HG03139 (cell line): Measurements from ENCODE around the gene TENM4.

Experiments
- ATAC-seq: cut with Tn5 transposase; IDR thresholded peaks from one replicate; pipeline ENCODE4 v1.9.1; 2021; ENCODE audit not compliant: unreplicated experiment

The TENM4 gene

GRCh38 chr11:79421820-79422219 is 19.0 kb downstream of the TENM4 start:
- no peak for ATAC-seq

DNA sequence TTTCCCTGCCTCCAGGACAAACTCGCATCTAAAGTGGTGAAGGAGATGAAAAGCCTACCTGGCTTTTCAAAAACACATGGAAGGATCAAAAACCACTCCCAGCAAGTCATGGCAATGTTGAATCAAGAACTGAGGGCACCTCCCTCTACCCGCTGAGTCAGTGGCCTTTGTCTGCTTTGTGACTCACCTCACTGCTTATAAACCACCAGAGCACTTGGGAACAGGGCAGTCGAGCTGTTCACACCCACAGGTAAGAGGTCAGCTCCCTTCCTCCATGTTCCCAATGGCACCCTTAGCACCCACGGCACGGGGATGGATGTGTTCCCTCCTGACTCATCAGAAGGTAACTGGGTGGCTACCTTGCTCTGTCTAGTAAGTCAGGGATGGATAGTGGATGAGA is 21.7 kb downstream of the TENM4 start:
- no peak for ATAC-seq

GRCh38 chr11:79418241-79418640 is 22.6 kb downstream of the TENM4 start:
- no peak for ATAC-seq

GRCh38 chr11:79417069-79417920 is 23.5 kb downstream of the TENM4 start:
- no peak for ATAC-seq

GRCh38 chr11:79415912-79416311 is 24.9 kb downstream of the TENM4 start:
- ATAC-seq, result no peak

DNA sequence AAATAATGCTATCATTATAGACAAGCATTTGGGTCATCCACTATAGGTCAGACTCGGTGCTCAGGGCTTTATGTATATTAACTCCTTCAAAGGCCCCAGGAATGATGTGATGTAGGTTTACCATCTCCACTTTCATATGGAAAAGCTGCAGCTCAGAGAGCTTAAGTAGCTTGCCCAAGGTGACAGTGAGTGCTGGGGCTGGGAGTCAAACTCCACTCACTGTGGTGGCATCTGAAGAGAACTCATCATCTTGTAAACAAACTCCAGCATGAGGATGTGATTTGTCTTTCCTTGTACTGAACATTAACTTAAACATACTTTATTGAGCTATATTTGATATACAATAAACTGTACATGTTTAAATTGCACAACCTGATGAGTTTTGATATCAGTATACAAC is 25.4 kb downstream of the TENM4 start:
- no peak for ATAC-seq

DNA sequence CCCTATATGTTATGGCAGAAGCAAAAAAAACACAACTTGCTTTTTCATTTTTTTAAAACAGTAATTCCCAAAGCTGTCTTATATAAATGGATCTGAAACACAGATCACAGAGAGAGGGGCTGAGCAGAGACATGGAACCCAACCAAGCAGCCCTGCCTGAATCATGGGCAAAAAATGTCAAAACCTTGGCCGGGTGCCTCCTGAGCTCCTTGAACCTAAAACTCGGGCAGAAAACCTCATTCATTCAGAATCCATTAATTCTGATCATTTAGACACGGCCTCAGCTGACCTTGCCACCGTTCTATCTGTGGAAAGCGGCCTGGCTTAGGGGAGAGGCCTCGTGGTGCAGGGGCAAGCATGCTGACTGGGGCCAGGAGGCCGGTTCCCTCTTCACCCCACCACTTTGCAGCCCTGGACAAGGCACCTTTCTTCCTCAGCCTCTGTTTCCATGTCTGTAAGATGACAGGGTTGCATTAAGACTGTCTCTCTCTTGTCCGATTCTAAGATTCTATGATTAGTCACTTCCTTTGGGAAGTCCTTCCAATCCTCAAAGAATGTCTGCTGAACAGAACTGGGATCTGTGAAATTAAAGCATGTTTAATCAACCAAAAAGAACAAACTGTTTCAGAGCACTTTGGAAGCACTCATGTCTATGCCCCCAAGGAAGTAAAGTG is 26.0 kb downstream of the TENM4 start:
- no peak for ATAC-seq

- no peak for ATAC-seq
These were observed 26.8 kb downstream of the TENM4 start for GRCh38 chr11:79414041-79414440.

- no peak for ATAC-seq
These were observed 27.6 kb downstream of the TENM4 start for GRCh38 chr11:79413268-79413667.

DNA sequence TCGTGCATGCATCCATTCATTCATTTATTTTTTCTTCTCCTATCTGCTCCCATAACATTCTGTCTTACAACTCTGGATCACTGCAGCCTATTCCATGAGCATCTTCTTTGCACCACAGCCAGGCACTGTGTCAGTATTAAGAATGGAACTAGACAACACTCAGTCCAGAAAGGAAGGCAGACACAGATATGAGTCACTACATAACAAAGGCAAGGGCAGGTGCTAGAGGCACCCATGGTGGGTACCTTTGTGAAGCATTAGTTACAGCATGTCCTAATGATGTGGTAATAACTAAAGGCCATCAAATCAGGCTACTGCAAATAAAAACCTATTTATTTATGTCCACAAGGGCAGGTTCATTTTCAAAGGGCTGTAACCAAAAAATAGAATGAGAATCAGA is 28.1 kb downstream of the TENM4 start:
- ATAC-seq, result no peak

DNA sequence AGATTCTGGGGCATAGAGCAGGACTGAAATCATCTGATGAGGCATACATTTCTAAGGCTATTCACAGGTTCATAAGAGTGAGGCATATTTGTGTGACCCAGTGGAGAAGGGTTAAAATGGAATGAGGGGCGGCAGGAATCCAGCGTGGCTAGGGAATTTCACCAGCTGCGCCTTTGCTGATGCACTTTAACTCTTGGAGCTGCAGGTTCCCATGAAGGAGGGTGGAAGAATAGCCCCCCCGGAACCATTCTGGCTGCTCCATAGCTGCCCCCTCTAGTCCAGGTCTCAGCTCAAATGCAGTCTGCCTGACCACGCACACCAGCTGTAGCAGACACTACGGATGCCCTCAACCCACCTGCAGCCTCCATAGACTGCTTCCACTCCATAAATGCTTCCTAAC is 31.5 kb downstream of the TENM4 start:
- ATAC-seq, result no peak

GRCh38 chr11:79406376-79406775 is 34.5 kb downstream of the TENM4 start:
- ATAC-seq, result peak; percentile 85

DNA sequence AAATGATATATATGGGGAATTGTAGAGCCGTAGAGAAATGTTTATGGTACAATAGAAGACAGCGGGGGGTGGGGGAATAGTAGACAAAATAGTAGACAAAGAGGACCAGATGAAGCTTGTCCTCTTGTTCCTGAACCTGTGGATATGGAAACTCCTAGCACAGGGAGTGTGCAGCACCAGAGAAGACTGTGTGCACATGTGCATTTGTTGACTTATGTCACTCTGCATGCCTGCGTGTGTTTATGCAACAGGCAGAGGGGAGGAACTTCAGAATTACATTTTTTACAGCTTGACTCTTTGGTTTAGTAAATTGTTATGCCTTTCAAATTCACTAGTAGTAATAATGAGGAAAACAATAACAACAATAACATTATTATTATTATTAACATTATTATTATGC is 36.0 kb downstream of the TENM4 start:
- ATAC-seq, result no peak

GRCh38 chr11:79404325-79404724 is 36.5 kb downstream of the TENM4 start:
- ATAC-seq, result no peak

DNA sequence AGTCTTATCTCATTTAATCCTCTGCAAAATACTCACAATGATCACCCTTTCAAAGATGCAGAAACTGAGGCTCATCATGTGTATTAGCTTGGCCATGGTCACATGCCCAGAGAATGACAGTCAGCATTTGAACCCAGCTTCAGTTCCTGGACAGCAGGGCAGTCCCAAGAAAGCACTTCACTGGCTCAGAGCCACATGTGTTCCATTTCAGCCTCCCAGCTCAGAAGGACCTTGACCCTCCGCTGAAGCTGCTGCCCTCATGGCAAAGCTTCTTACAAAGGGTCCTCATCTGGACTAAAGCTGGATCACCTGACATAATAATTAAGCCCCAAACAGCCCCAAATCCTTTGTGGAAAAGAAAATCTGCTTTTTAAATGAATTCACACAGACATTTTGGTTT is 37.0 kb downstream of the TENM4 start:
- no peak for ATAC-seq

GRCh38 chr11:79402912-79403311 is 37.9 kb downstream of the TENM4 start:
- no peak for ATAC-seq

GRCh38 chr11:79400717-79401330 is 40.0 kb downstream of the TENM4 start:
- no peak for ATAC-seq

DNA sequence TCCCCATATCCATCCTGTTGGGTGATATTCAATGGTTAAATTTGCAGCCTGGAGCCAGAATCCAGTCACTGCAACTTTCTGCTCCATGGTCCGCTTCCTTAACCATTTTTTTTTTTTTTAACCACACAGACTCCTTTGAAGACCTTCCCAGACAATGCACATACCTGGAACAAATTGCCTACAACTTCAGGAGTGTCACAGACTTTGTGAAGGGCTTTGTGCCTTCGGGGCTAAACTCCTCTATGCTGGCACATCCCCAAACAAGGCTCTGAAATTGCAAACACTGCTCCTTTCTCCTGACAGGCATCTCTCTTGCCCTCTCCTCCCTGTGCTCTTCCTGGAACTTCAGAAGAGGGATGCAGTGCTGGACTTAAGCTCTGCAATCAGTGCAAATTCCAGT is 40.6 kb downstream of the TENM4 start:
- no peak for ATAC-seq

- ATAC-seq, result no peak
These were observed 43.6 kb downstream of the TENM4 start for GRCh38 chr11:79397252-79397651.

GRCh38 chr11:79396674-79397073 is 44.2 kb downstream of the TENM4 start:
- ATAC-seq, result no peak

DNA sequence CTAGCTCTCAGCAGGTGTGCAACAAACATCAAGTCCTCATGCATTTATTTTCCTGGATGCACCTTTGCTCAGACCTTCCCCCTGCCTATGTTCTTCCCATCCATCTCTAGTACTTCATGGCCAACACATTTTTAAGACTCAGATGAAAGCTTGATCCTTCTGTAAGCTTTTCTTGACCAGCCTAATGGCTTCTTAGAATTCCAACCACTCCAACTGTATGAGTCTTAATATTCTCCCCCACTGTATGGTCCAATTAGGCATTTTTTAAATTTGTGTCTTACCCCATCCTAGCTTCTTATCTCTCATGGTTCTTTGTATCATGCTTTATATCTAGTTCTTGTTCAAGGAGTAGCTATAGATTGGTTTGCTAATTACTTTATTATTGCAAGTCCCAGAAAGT is 44.8 kb downstream of the TENM4 start:
- no peak for ATAC-seq

GRCh38 chr11:79393362-79394043 is 47.3 kb downstream of the TENM4 start:
- ATAC-seq, result no peak
